ENCODE results near the gene WIPF3. TPM values are rescaled to one million over a fixed set of nuclear protein-coding genes. Genes with fewer than 3 reads are reported as not detected.

WIPF3 gene
- total RNA-seq, 2 experiments from 2014 or later: not detected

- no peak for TF ChIP-seq CTCF (IDR thresholded peaks at IDR 0.05)
- H3K27ac Mint-ChIP-seq: no peak overlapping the region
- CTCF ChIA-PET: no interaction called here
Observed at GRCh38 chr7:29864656-29865055, 58.3 kb downstream of the WIPF3 start.

GRCh38 chr7:29865526-29865925, 59.2 kb downstream of the WIPF3 start:
- no peaks in the 10 kb centered on the region for H3K36me3 Mint-ChIP-seq (ENCODE audit: low read depth)
- intact Hi-C loops (cut with micrococcal nuclease): no loop called here
- no peaks in the 10 kb centered on the region for H3K9me3 Mint-ChIP-seq
- H3K4me3 Mint-ChIP-seq: no peak overlapping the region
- no peaks in the 10 kb centered on the region for H3K27me3 Mint-ChIP-seq
- no peak for TF ChIP-seq CTCF (IDR thresholded peaks at IDR 0.05)
- ATAC-seq: no peak
- no peak for DNase-seq
- H3K27ac Mint-ChIP-seq: no peak overlapping the region
- peaks cover 4% of the 10 kb centered on the region for H3K4me1 Mint-ChIP-seq (ENCODE audit: low read depth)
- POLR2A ChIA-PET: no interaction called here
- CTCF ChIA-PET: no interaction called here

More at GRCh38 chr7:29864656-29865055, 58.3 kb downstream of the WIPF3 start:
- ATAC-seq (no peak), DNase-seq (no peak)
- Mint-ChIP-seq H3K4me3 (no peak overlapping the region), H3K4me1 (ENCODE audit: low read depth) (peaks cover 4% of the 10 kb centered on the region), H3K27me3 (no peaks in the 10 kb centered on the region), H3K36me3 (ENCODE audit: low read depth) (no peaks in the 10 kb centered on the region), H3K9me3 (no peaks in the 10 kb centered on the region)
- POLR2A ChIA-PET: interaction anchor here (1.2 kb wide), 1 partner anchor 38 kb away, joined by 3 read pairs; no protein-coding TSS in a partner anchor
- intact Hi-C loops (cut with micrococcal nuclease): no loop called here

- ATAC-seq: peak; percentile 58
- Mint-ChIP-seq H3K4me3 (no peak overlapping the region), H3K36me3 (ENCODE audit: low read depth) (no peaks in the 10 kb centered on the region), H3K27ac (no peak overlapping the region), H3K27me3 (no peaks in the 10 kb centered on the region), H3K9me3 (no peaks in the 10 kb centered on the region), H3K4me1 (ENCODE audit: low read depth) (peaks cover 4% of the 10 kb centered on the region)
- TF ChIP-seq CTCF (IDR thresholded peaks at IDR 0.05): no peak
- intact Hi-C loops (cut with micrococcal nuclease): no loop called here
- POLR2A ChIA-PET: no interaction called here
- no peak for DNase-seq
- CTCF ChIA-PET: no interaction called here
Observed at GRCh38 chr7:29866490-29866930, 60.2 kb downstream of the WIPF3 start.

- no peak for TF ChIP-seq CTCF (IDR thresholded peaks at IDR 0.05)
- ATAC-seq (no peak), DNase-seq (no peak)
- Mint-ChIP-seq H3K36me3 (ENCODE audit: low read depth) (no peaks in the 10 kb centered on the region), H3K27me3 (peaks cover 3% of the 10 kb centered on the region), H3K4me3 (no peak overlapping the region), H3K9me3 (no peaks in the 10 kb centered on the region), H3K4me1 (ENCODE audit: low read depth) (no peaks in the 10 kb centered on the region), H3K27ac (no peak overlapping the region)
- CTCF ChIA-PET: interaction anchor here (0.8 kb wide), 1 partner anchor 190 kb away, joined by 3 read pairs; no protein-coding TSS in a partner anchor
- POLR2A ChIA-PET: no interaction called here
- intact Hi-C loops (cut with micrococcal nuclease): no loop called here
Observed at GRCh38 chr7:29871787-29872398, 65.6 kb downstream of the WIPF3 start.

GRCh38 chr7:29873644-29874294, 67.5 kb downstream of the WIPF3 start:
- no peak overlapping the region for H3K27ac Mint-ChIP-seq
- ChIA-PET POLR2A (no interaction called here), CTCF (interaction anchor here (1.4 kb wide), 1 partner anchor 48 kb away, joined by 3 read pairs; no protein-coding TSS in a partner anchor)
- H3K36me3 Mint-ChIP-seq (ENCODE audit: low read depth): no peaks in the 10 kb centered on the region
- H3K4me3 Mint-ChIP-seq: no peak overlapping the region
- H3K4me1 Mint-ChIP-seq (ENCODE audit: low read depth): no peaks in the 10 kb centered on the region
- DNase-seq (no peak), ATAC-seq (no peak)
- H3K27me3 Mint-ChIP-seq: peaks cover 6% of the 10 kb centered on the region
- TF ChIP-seq CTCF (IDR thresholded peaks at IDR 0.05): no peak
- no peaks in the 10 kb centered on the region for H3K9me3 Mint-ChIP-seq
- intact Hi-C loops (cut with micrococcal nuclease): no loop called here
